ENCODE measurements around the gene ITPR3.

Gene ITPR3

GRCh38 chr6:33737267-33738026 lies 116.3 kb downstream of the ITPR3 start:
- no peak for DNase-seq (ENCODE audit: low read depth)

- no peak for DNase-seq (ENCODE audit: low read depth)
These were observed 117.0 kb downstream of the ITPR3 start for GRCh38 chr6:33738153-33738552.

- no peak for DNase-seq (ENCODE audit: low read depth)
These were observed 117.8 kb downstream of the ITPR3 start for GRCh38 chr6:33738879-33739278.

DNA sequence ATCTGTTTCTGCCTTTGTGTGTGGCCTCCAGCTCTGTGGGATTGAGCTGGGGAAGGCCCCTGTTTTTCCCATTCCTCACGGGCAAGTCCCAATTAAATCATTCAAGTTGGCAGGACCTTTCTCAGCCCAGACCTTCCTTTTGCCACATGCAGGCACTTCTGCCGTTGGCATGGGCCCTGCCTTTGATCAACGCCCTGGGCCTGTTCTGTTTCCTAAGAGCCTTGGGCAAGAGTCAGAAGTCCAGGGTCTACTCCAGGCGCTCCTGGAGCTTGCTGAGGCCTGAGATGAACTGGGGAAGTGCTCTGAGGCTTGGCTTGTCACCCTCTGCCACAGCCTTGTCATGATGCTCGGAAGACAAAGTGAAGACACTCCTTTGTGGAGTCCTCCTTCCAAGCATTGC lies 118.4 kb downstream of the ITPR3 start:
- no peak for DNase-seq (ENCODE audit: low read depth)

DNA sequence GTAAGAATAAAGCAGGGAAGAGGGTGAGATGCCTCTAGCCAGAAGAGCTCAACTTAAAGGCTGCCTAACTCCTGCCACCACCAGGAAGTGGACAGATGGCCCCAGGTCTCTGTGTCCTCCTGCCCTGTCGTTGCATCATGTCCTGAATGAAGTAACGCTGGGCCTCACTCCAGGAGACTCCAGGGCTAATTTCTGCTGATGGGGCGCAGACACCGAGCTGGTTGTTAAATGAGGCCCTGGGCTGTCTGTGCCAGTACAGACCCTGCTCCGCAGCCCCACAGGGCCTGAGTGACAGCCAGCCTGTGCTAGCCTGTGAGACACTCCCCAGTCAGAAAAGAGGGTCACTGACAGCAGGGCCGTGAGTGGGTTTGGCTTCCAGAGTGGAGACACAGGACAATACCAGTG lies 119.1 kb downstream of the ITPR3 start:
- DNase-seq (ENCODE audit: low read depth): no peak

DNA sequence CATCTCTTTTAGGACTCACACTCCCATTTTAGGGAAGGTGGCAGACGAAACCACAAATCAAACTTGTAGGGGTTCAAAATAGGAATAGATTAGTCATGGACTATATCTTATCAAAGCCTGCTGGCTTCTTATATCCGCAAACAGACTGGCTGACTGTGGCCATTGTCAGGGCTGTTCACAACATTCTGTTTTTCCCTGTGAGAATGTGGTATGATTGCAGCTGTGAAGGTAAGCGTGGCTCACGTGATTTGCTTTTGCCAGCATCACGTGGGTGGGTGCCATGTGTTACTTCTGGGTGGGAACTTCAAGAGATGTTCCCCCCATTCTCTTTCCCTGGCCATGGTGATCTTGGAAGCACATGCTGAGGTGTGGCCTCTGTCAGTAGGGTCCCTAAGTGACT lies 119.7 kb downstream of the ITPR3 start:
- no peak for DNase-seq (ENCODE audit: low read depth)

GRCh38 chr6:33742092-33742491 lies 121.0 kb downstream of the ITPR3 start:
- DNase-seq (ENCODE audit: low read depth): no peak

DNA sequence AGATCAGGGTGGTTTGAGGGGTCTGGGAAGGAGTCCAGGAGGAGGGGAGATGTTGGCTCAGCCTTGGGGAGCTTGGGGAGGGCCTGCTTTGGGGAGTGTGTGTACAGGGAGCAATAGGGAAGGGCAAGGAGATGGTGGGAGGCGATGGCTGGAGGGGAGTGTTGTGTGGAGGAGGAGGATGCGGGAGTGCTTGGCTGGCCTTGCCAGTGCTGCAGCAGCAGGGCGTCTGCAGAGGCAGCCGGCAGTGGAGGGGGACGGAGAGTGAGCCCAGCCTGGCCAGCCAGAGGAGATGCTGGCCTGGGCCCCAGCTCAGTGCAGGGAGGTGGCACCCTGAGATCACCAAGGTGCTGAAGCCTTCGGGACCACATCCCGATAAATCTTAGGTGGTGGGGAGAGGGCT lies 121.7 kb downstream of the ITPR3 start:
- DNase-seq (ENCODE audit: low read depth): no peak

DNA sequence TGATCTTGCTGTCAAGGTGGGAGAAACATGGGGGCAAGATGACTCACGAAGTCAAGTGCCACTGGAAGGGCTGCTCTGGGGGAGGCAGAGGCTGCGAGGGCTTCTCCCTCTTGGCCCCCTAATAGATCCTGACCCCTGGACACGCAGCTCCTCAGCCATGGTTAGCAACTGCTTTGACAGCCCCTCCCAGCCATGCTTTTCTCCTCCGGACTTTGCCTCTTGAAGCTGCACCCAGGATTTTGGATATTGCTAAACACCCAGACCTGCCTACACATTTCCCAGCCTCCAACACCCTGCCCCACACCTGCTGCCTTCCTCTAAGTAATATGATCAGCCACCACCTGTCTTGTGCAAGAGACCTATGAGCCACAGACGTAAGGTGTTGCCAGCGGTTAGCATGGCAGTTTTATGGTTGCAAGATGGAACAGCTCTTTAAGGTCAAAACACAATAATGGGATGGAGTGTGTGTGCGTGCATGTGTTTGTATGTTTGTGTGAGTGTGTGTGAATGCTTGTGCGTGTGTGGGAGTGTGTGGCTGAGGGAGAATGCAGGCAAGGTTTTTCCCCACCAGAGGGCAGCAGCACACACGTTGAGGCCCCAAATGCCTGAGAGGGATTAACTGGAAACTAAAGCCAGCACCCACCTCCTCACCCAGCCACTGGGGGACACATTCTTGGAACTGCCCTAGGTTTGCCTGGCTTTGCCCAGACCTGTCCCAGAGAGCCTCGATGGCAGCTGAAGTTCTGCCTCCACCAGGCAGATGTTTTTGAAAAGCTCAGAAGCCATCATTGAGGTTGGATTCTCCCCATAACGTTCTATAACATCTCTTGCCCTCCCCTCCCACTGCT lies 123.1 kb downstream of the ITPR3 start:
- DNase-seq (ENCODE audit: low read depth): peak; percentile 67

GRCh38 chr6:33744895-33745546 lies 123.9 kb downstream of the ITPR3 start:
- DNase-seq (ENCODE audit: low read depth): no peak

GRCh38 chr6:33745548-33745947 lies 124.4 kb downstream of the ITPR3 start:
- DNase-seq (ENCODE audit: low read depth): no peak

Measured in stimulated activated CD4-positive, alpha-beta T cell treated with anti-CD3 and anti-CD28 coated beads, Interleukin-2, amount 100 ng/mL, for 4 hours (primary cell).